GM12892 (cell line): ENCODE results near the gene SUGCT.

Source experiments
- DNase-seq: peaks from one replicate; pipeline ENCODE4 v3.0.0; 2011; ENCODE audit not compliant: insufficient read length
- FAIRE-seq: peaks from 2 replicates; lab custom pipeline; 2011; peaks lifted over from hg19 to GRCh38; lab: Jason Lieb, UNC
- POLR2A ChIP-seq: IDR thresholded peaks from 2 replicates; pipeline ENCODE4 v1.6.1; 2011; ENCODE audit warnings: low read depth, low read length, control low read depth
- POLR2AphosphoS5 ChIP-seq: IDR thresholded peaks from 2 replicates; pipeline ENCODE4 v1.6.1; 2011; ENCODE audit warnings: low read depth, low read length, control low read depth
- TAF1 ChIP-seq: IDR thresholded peaks from 2 replicates; pipeline ENCODE4 v1.6.1; 2011; ENCODE audit warnings: low read depth, mild to moderate bottlenecking, control low read depth, low read length, borderline replicate concordance

Gene SUGCT

GRCh38 chr7:40288827-40289226, 154.0 kb downstream of the SUGCT start:
- no peak for FAIRE-seq
- TF ChIP-seq TAF1: no peak
- TF ChIP-seq POLR2A: no peak
- TF ChIP-seq POLR2AphosphoS5: no peak
- no peak for DNase-seq

GRCh38 chr7:40297741-40298311, 163.0 kb downstream of the SUGCT start:
- no peak for DNase-seq
- FAIRE-seq: no peak
- TF ChIP-seq POLR2AphosphoS5: no peak
- TF ChIP-seq TAF1: no peak
- no peak for TF ChIP-seq POLR2A

GRCh38 chr7:40298421-40298820, 163.6 kb downstream of the SUGCT start:
- TF ChIP-seq POLR2A (no peak), TAF1 (no peak), POLR2AphosphoS5 (no peak)
- no peak for DNase-seq
- FAIRE-seq: no peak

- FAIRE-seq (no peak), DNase-seq (no peak)
- TF ChIP-seq POLR2A: no peak
- no peak for TF ChIP-seq TAF1
- no peak for TF ChIP-seq POLR2AphosphoS5
Observed at GRCh38 chr7:40299097-40299496, 164.3 kb downstream of the SUGCT start.

- TF ChIP-seq POLR2A: no peak
- no peak for TF ChIP-seq TAF1
- no peak for TF ChIP-seq POLR2AphosphoS5
- DNase-seq (no peak), FAIRE-seq (no peak)
Observed at GRCh38 chr7:40300146-40300670, 165.4 kb downstream of the SUGCT start.

GRCh38 chr7:40301486-40302068, 166.8 kb downstream of the SUGCT start:
- TF ChIP-seq POLR2A (no peak), POLR2AphosphoS5 (no peak), TAF1 (no peak)
- DNase-seq (no peak), FAIRE-seq (no peak)

GRCh38 chr7:40303996-40304395, 169.2 kb downstream of the SUGCT start:
- DNase-seq: no peak
- FAIRE-seq: no peak
- TF ChIP-seq POLR2A (no peak), POLR2AphosphoS5 (no peak), TAF1 (no peak)

GRCh38 chr7:40305229-40305628, 170.4 kb downstream of the SUGCT start:
- no peak for TF ChIP-seq POLR2A
- TF ChIP-seq TAF1: no peak
- no peak for TF ChIP-seq POLR2AphosphoS5
- FAIRE-seq: no peak
- DNase-seq: no peak

GRCh38 chr7:40306025-40306424, 171.2 kb downstream of the SUGCT start:
- DNase-seq (no peak), FAIRE-seq (no peak)
- no peak for TF ChIP-seq POLR2A
- no peak for TF ChIP-seq POLR2AphosphoS5
- TF ChIP-seq TAF1: no peak

GRCh38 chr7:40306596-40306995, 171.8 kb downstream of the SUGCT start:
- TF ChIP-seq POLR2AphosphoS5: no peak
- TF ChIP-seq POLR2A: no peak
- TF ChIP-seq TAF1: no peak
- FAIRE-seq: no peak
- DNase-seq: no peak

- TF ChIP-seq POLR2A (no peak), POLR2AphosphoS5 (no peak), TAF1 (no peak)
- no peak for FAIRE-seq
Observed at GRCh38 chr7:40310258-40310657, 175.5 kb downstream of the SUGCT start.

GRCh38 chr7:40311307-40311706, 176.5 kb downstream of the SUGCT start:
- peak; percentile 11 for DNase-seq
- peak; percentile 48 for FAIRE-seq
- TF ChIP-seq POLR2AphosphoS5 (no peak), POLR2A (no peak), TAF1 (no peak)

More at GRCh38 chr7:40310258-40310657, 175.5 kb downstream of the SUGCT start:
- no peak for DNase-seq
